HepG2 (cell line): ENCODE data around the gene LAP3. TPM values are rescaled to one million over a fixed set of nuclear protein-coding genes. Genes with fewer than 3 reads are reported as not detected.
A peak's percentile ranks its signal among the peaks of the same experiment; 100 is the strongest.

Experiments used
- ATAC-seq: fragments of 200-7000 bp; cut with Tn5 transposase; 3 replicates; pipeline ENCODE4 v1.9.1; 2020; ENCODE audit warnings: mild to moderate bottlenecking, moderate library complexity
- BruUV-seq: library from RNA; stranded (reverse); fragments of 400-500 nt; replicated peaks from 2 replicates; lab custom pipeline; 2021; lab: Mats Ljungman, UMichigan
- CTCF ChIA-PET: fragments of 300-600 bp; formaldehyde crosslinking; extraction: SDS; loops from one replicate; lab custom pipeline; 2021; ENCODE audit warnings: low total read pairs, inconsistent platforms, low intra/inter-chr PET ratio; lab: Yijun Ruan, JAX
- POLR2A ChIA-PET: fragments of 350-600 bp; sonication (Branson Sonifier 250); formaldehyde crosslinking; loops from one replicate; lab custom pipeline; 2020; ENCODE audit warnings: antibody characterized with exemption, inconsistent platforms; lab: Yijun Ruan, JAX
- DNase-seq: peaks from one replicate; pipeline ENCODE4 v3.0.0-alpha.2; 2015; ENCODE audit warnings: low spot score
- FAIRE-seq: peaks from 3 replicates; lab custom pipeline; 2011; peaks lifted over from hg19 to GRCh38; lab: Jason Lieb, UNC
- H2AFZ ChIP-seq: one replicate; pipeline ENCODE4 v1.6.1; 2011; ENCODE audit warnings: low read length, inconsistent platforms
- H3K27ac ChIP-seq: fragments of 300-600 bp; 3 replicates; pipeline ENCODE4 v1.8.0; 2011; ENCODE audit warnings: mixed run types, mild to moderate bottlenecking, mixed read lengths, low read length, inconsistent platforms; ENCODE audit not compliant: insufficient read depth; ENCODE audit errors: extremely low read length
- H3K27me3 ChIP-seq, 2 experiments: fragments of 200-600 bp in 1 of 2; 2 replicates in 1 of 2; 3 replicates in 1 of 2; pipeline versions ENCODE4 v1.6.0 to v1.8.0; 2011; ENCODE audit warnings: low read length in 2 of 2, mild to moderate bottlenecking in 2 of 2, moderate library complexity in 2 of 2, inconsistent platforms in 1 of 2; ENCODE audit not compliant: insufficient read depth in 2 of 2, control insufficient read depth in 1 of 2
- H3K36me3 ChIP-seq, 2 experiments: fragments of 200-600 bp in 1 of 2; replicated peaks in 1 of 2; 2 replicates in 1 of 2; 3 replicates in 1 of 2; pipeline versions ENCODE4 v1.5.1 to v1.8.0; 2011; ENCODE audit warnings: low read length in 2 of 2, inconsistent platforms in 1 of 2; ENCODE audit not compliant: insufficient read depth in 2 of 2, control insufficient read depth in 1 of 2
- H3K4me1 ChIP-seq: 2 replicates; pipeline ENCODE4 v1.5.1; 2012; ENCODE audit warnings: low read length, inconsistent platforms; ENCODE audit not compliant: insufficient read depth
- H3K4me2 ChIP-seq: 2 replicates; pipeline ENCODE4 v1.6.0; 2011; ENCODE audit warnings: low read depth, low read length, inconsistent platforms
- H3K4me3 ChIP-seq, 3 experiments: fragments of 200-600 bp in 1 of 3; sonication (generic), shearing (Covaris generic) in 1 of 3; replicated peaks in 1 of 3; 2 replicates each; pipeline ENCODE4 v1.5.1; 2011 to 2016; ENCODE audit warnings: low read length in 3 of 3, inconsistent platforms in 2 of 3, low read depth in 2 of 3, mild to moderate bottlenecking in 2 of 3, control low read depth in 1 of 3, mixed read lengths in 1 of 3; ENCODE audit not compliant: insufficient read depth in 1 of 3
- H3K79me2 ChIP-seq: one replicate; pipeline ENCODE4 v1.6.1; 2011; ENCODE audit warnings: low read length, inconsistent platforms; ENCODE audit not compliant: insufficient read depth
- H3K9ac ChIP-seq: 2 replicates; pipeline ENCODE4 v1.6.0; 2011; ENCODE audit warnings: mild to moderate bottlenecking, low read depth, low read length, inconsistent platforms; ENCODE audit not compliant: insufficient read depth
- H3K9me3 ChIP-seq: 2 replicates; pipeline ENCODE4 v1.5.1; 2012; ENCODE audit warnings: mild to moderate bottlenecking, low read length
- H4K20me1 ChIP-seq: 2 replicates; pipeline ENCODE4 v1.6.0; 2011; ENCODE audit warnings: inconsistent platforms, mild to moderate bottlenecking, low read length, moderate library complexity; ENCODE audit not compliant: insufficient read depth
- ATF7-NPFF ChIP-seq: sonication (generic); formaldehyde crosslinking; IDR thresholded peaks from 2 replicates; pipeline ENCODE4 v1.8.1; 2023; ENCODE audit warnings: mild to moderate bottlenecking, low read depth, missing genetic modification reagents, moderate library complexity
- ATM ChIP-seq: fragments of 450-650 bp; IDR thresholded peaks from 2 replicates; pipeline ENCODE4 v1.7.1; 2017; ENCODE audit warnings: mild to moderate bottlenecking, borderline replicate concordance
- CEBPZ ChIP-seq: IDR thresholded peaks from 2 replicates; pipeline ENCODE4 v1.6.1; 2012; ENCODE audit warnings: low read length, improper control_type of control experiment
- FOXJ3 ChIP-seq: sonication (generic); formaldehyde crosslinking; IDR thresholded peaks from 2 replicates; pipeline ENCODE4 v1.4.0; 2020; ENCODE audit warnings: missing genetic modification reagents, mild to moderate bottlenecking, borderline replicate concordance
- GFI1 ChIP-seq: sonication (generic); formaldehyde crosslinking; IDR thresholded peaks from 2 replicates; pipeline ENCODE4 v1.5.0; 2020; ENCODE audit warnings: missing genetic modification reagents, mild to moderate bottlenecking, borderline replicate concordance
- MLX ChIP-seq: IDR thresholded peaks from 2 replicates; pipeline ENCODE4 v1.6.1; 2016
- NFE2 ChIP-seq: sonication (generic); formaldehyde crosslinking; IDR thresholded peaks from 2 replicates; pipeline ENCODE4 v1.4.0; 2020; ENCODE audit warnings: missing genetic modification reagents
- NFYB ChIP-seq: sonication (generic); formaldehyde crosslinking; IDR thresholded peaks from 2 replicates; pipeline ENCODE4 v1.4.0; 2020; ENCODE audit warnings: missing genetic modification reagents
- NR2C2 ChIP-seq: sonication (generic); formaldehyde crosslinking; IDR thresholded peaks from 2 replicates; pipeline ENCODE4 v1.4.0; 2020; ENCODE audit warnings: missing genetic modification reagents, mild to moderate bottlenecking, moderate library complexity, borderline replicate concordance
- WGBS: methylation state at CpG from one replicate; pipeline ENCODE4 v1.1.6; 2017; ENCODE audit warnings: low lambda C conversion rate; 5-methylcytosine and 5-hydroxymethylcytosine counted together
- in situ Hi-C: cut with HindIII; loops from 2 replicates; pipeline ENCODE4 v1.10.0; 2017; ENCODE audit warnings: low pct_unique_long_range_greater_than_20kb; ENCODE audit not compliant: extremely low pct_ligation_motif_present
- intact Hi-C: fragments of 100-400 bp; cut with micrococcal nuclease; formaldehyde crosslinking; loops from one replicate; pipeline ENCODE4 v1.10.0; 2022; ENCODE audit not compliant: unreplicated experiment
- polyA plus RNA-seq, 8 experiments: library from polyadenylated mRNA; depleted of rRNA in 3 of 8; stranded (reverse) in 7 of 8; unstranded in 1 of 8; fragments of >200 nt; fragmentation: Illumina TruSeq in 4 of 8; extraction: Trizol in 4 of 8; gene quantifications; 2 replicates each; pipeline versions ENCODE4 v1.2.1 to v1.2.3, GENCODE V29; 2011 to 2016; ENCODE audit warnings: low read depth in 4 of 8, missing spikeins in 1 of 8, mixed read lengths in 1 of 8; ENCODE audit not compliant: insufficient read depth in 1 of 8
- total RNA-seq, 5 experiments: library from RNA; depleted of rRNA; stranded (reverse); fragments of >200 nt; fragmentation: Illumina TruSeq; extraction: Trizol; gene quantifications; 2 replicates each; pipeline ENCODE4 v1.2.3, GENCODE V29; 2016; ENCODE audit warnings: low read depth in 1 of 5
- TF ChIP-seq, protein P1 (sequence below): sonication (generic); formaldehyde crosslinking; IDR thresholded peaks from 2 replicates; pipeline ENCODE4 v1.4.0; 2020; ENCODE audit warnings: missing genetic modification reagents
- TF ChIP-seq, protein P2 (sequence below): IDR thresholded peaks from 2 replicates; pipeline ENCODE4 v1.6.1; 2018; ENCODE audit warnings: missing genetic modification reagents
- TF ChIP-seq, protein P3 (sequence below): sonication (generic); formaldehyde crosslinking; IDR thresholded peaks from 2 replicates; pipeline ENCODE4 v1.8.1; 2023; ENCODE audit warnings: mild to moderate bottlenecking, missing genetic modification reagents

Gene LAP3
- total and polyA plus RNA-seq, 2 of the 13 experiments (the other 11 are each of a cell fraction or from before 2014, with no cell fraction given), result 106 to 125 TPM

DNA sequence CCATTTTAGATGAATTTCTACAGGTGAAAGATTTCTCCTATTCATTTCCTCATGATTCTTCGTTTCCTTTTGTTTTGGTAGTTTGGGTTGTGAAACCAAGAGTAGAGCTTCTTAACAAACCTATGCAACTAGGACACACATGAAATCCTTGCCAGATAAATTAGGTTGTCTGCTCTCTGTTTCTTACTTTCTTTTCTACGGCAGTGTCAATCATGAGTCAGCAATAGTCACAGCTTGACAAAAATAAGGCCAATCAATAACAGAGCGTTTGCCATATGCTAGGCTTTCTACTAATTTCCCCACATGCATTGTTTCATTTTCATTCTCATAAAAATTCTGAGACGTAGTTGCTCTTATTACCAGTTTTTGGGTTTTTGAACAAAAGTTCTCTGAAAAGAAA lies 41.8 kb upstream of the LAP3 start (continued):
- no peak for TF ChIP-seq MLX
- TF ChIP-seq NFE2, result peak; percentile 52; the same call in 1 of the 2 replicates
- no peak for TF ChIP-seq ATF7-NPFF (CRISPR knock-in tag)

- Histone ChIP-seq H3K9ac (no peak overlapping the region), H3K79me2 (no peaks in the 10 kb centered on the region), H3K27ac (no peak overlapping the region), H2AFZ (peak overlapping the region; percentile 13), H3K4me1 (peaks cover 32% of the 10 kb centered on the region), H3K36me3 (no peaks in the 10 kb centered on the region), H3K9me3 (no peaks in the 10 kb centered on the region), H3K27me3 (no peaks in the 10 kb centered on the region), H4K20me1 (no peaks in the 10 kb centered on the region), H3K4me2 (peak overlapping the region; percentile 24; the same call in 1 of the 2 replicates), H3K4me3 (no peak overlapping the region)
- intact Hi-C loops, result loop anchor here (2.0 kb wide), 1 partner anchor 23 kb away; the partner anchor contains the start of gene QDPR
- DNase-seq (peak; percentile 36), FAIRE-seq (no peak), ATAC-seq (peak; percentile 58)
- no TSS peak for BruUV-seq
- ChIA-PET CTCF (no interaction called here), POLR2A (interaction anchor here (0.7 to 1.3 kb wide), 4 partner anchors 8 to 78 kb away, joined by 3 to 4 read pairs (median 4); partner anchors contain the start of genes LAP3 and MED28)
- WGBS, result 66% methylated on average over 3 of the region's 3 CpGs
- in situ Hi-C loops, result no loop called here
- TF ChIP-seq, protein P1, sequence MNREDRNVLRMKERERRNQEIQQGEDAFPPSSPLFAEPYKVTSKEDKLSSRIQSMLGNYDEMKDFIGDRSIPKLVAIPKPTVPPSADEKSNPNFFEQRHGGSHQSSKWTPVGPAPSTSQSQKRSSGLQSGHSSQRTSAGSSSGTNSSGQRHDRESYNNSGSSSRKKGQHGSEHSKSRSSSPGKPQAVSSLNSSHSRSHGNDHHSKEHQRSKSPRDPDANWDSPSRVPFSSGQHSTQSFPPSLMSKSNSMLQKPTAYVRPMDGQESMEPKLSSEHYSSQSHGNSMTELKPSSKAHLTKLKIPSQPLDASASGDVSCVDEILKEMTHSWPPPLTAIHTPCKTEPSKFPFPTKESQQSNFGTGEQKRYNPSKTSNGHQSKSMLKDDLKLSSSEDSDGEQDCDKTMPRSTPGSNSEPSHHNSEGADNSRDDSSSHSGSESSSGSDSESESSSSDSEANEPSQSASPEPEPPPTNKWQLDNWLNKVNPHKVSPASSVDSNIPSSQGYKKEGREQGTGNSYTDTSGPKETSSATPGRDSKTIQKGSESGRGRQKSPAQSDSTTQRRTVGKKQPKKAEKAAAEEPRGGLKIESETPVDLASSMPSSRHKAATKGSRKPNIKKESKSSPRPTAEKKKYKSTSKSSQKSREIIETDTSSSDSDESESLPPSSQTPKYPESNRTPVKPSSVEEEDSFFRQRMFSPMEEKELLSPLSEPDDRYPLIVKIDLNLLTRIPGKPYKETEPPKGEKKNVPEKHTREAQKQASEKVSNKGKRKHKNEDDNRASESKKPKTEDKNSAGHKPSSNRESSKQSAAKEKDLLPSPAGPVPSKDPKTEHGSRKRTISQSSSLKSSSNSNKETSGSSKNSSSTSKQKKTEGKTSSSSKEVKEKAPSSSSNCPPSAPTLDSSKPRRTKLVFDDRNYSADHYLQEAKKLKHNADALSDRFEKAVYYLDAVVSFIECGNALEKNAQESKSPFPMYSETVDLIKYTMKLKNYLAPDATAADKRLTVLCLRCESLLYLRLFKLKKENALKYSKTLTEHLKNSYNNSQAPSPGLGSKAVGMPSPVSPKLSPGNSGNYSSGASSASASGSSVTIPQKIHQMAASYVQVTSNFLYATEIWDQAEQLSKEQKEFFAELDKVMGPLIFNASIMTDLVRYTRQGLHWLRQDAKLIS (CRISPR knock-in tag), result no peak
- TF ChIP-seq, protein P2, sequence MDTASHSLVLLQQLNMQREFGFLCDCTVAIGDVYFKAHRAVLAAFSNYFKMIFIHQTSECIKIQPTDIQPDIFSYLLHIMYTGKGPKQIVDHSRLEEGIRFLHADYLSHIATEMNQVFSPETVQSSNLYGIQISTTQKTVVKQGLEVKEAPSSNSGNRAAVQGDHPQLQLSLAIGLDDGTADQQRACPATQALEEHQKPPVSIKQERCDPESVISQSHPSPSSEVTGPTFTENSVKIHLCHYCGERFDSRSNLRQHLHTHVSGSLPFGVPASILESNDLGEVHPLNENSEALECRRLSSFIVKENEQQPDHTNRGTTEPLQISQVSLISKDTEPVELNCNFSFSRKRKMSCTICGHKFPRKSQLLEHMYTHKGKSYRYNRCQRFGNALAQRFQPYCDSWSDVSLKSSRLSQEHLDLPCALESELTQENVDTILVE (CRISPR knock-in tag), result no peak
- TF ChIP-seq ATM (no peak), NR2C2 (CRISPR knock-in tag) (no peak), NFYB (CRISPR knock-in tag) (peak; percentile 80), FOXJ3 (CRISPR knock-in tag) (no peak), GFI1 (CRISPR knock-in tag) (no peak), CEBPZ (no peak)
- TF ChIP-seq, protein P3, sequence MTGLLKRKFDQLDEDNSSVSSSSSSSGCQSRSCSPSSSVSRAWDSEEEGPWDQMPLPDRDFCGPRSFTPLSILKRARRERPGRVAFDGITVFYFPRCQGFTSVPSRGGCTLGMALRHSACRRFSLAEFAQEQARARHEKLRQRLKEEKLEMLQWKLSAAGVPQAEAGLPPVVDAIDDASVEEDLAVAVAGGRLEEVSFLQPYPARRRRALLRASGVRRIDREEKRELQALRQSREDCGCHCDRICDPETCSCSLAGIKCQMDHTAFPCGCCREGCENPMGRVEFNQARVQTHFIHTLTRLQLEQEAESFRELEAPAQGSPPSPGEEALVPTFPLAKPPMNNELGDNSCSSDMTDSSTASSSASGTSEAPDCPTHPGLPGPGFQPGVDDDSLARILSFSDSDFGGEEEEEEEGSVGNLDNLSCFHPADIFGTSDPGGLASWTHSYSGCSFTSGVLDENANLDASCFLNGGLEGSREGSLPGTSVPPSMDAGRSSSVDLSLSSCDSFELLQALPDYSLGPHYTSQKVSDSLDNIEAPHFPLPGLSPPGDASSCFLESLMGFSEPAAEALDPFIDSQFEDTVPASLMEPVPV (CRISPR knock-in tag), result no peak
These were observed 41.1 kb upstream of the LAP3 start for GRCh38 chr4:17535906-17536305.
